Adrenal gland (tissue), 5 donors: Measurements from ENCODE around the gene EOGT.

ENCODE experiments used
- POLR2A ChIP-seq, 2 donors: fragments of 450-650 bp; IDR thresholded peaks; one replicate each; pipeline ENCODE4 v1.6.1; 2017; ENCODE audit warnings: antibody characterized with exemption in 2 of 2, mild to moderate bottlenecking in 2 of 2, moderate library complexity in 1 of 2
- TF ChIP-seq, protein P1 (sequence below), 6 experiments: fragments of 450-650 bp in 4 of 6; fragments of 200-600 bp in 2 of 6; sonication (generic) in 1 of 6; IDR thresholded peaks; 1 replicate in 5 of 6; 2 replicates in 1 of 6; pipeline versions ENCODE4 v1.5.1 to v1.8.0; 2016 to 2021; ENCODE audit warnings: antibody characterized with exemption in 6 of 6, mild to moderate bottlenecking in 2 of 6, moderate library complexity in 1 of 6
- donor health status: DM: no; HTN: no; CAD: no.

DNA sequence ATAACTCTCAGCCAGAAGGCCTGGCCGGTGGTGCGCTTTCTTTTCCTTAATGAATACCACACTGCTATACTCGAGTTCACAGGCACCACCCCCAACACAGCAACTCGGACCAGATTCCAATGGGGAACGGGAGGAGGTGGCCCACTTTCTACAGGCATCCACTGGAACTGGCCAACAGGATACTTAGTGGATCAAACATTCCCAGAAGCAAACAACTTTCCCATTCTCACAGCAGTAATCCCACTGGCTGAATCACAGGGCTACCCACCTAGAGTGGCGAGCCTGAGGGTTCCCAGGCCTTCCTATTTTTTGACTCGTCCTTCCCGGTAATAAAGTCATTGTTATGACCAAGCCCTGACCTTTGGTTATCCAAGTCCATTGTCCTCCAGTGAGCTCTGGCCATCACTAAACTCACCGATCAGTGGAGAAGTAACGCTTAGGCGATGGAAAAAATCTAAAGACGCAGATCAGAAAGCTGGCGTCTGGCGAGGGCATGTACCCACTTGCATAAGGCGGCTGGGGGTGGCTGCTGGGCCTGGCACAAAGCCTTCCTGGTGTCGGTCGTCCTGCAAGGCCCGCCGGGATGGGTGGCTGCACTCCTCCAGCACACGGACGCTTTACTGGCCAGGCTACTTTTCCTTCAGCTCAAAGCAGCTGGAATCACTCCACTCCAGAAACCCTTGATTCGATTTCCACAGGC, 1.2 kb downstream of the EOGT start:
- TF ChIP-seq, protein P1, sequence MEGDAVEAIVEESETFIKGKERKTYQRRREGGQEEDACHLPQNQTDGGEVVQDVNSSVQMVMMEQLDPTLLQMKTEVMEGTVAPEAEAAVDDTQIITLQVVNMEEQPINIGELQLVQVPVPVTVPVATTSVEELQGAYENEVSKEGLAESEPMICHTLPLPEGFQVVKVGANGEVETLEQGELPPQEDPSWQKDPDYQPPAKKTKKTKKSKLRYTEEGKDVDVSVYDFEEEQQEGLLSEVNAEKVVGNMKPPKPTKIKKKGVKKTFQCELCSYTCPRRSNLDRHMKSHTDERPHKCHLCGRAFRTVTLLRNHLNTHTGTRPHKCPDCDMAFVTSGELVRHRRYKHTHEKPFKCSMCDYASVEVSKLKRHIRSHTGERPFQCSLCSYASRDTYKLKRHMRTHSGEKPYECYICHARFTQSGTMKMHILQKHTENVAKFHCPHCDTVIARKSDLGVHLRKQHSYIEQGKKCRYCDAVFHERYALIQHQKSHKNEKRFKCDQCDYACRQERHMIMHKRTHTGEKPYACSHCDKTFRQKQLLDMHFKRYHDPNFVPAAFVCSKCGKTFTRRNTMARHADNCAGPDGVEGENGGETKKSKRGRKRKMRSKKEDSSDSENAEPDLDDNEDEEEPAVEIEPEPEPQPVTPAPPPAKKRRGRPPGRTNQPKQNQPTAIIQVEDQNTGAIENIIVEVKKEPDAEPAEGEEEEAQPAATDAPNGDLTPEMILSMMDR (IDR thresholded peaks at IDR 0.05) = no peak
- no peak for TF ChIP-seq POLR2A (IDR thresholded peaks at IDR 0.05)
